ENCODE data around the gene CACTIN. TPM values are rescaled to one million over a fixed set of nuclear protein-coding genes. Genes with fewer than 3 reads are reported as not detected.

Gene CACTIN
- total and polyA plus RNA-seq, 7 donors, result 6.2 to 23.9 (median 20.5) TPM

GRCh38 chr19:3672575-3672948, 46.0 kb upstream of the CACTIN start:
- H3K4me1 ChIP-seq, result peaks cover 0 to 83% (median 79%) of the 10 kb centered on the region in 4 donors
- peaks cover 0 to 6% (median 0%) of the 10 kb centered on the region in 4 donors for H3K36me3 ChIP-seq
- no peak overlapping the region for H3K4me3 ChIP-seq
- peak overlapping the region; percentile 99 to 100 (median 100) for H3K27ac ChIP-seq
- intact Hi-C loops (cut with DNase I), result no loop called here
- no peaks in the 10 kb centered on the region for H3K9me3 ChIP-seq
- WGBS, 2 donors, result 93 to 95% methylated on average over 8 of the region's 8 CpGs
- DNase-seq, result no peak
- TF ChIP-seq EP300 (IDR thresholded peaks at IDR 0.05) (no peak), POLR2AphosphoS5 (IDR thresholded peaks at IDR 0.05) (no peak), CTCF (IDR thresholded peaks at IDR 0.05) (peak in 1 of 4 experiments; percentile 12), POLR2A (IDR thresholded peaks at IDR 0.05) (no peak)
- no peaks in the 10 kb centered on the region for H3K27me3 ChIP-seq

GRCh38 chr19:3671680-3672574, 45.3 kb upstream of the CACTIN start:
- Histone ChIP-seq H3K27ac (peak overlapping the region; percentile 99 to 100 (median 100)), H3K4me3 (peak overlapping the region; percentile 6 to 51 (median 48)), H3K36me3 (peaks cover 0 to 8% (median under 1%) of the 10 kb centered on the region in 4 donors), H3K9me3 (no peaks in the 10 kb centered on the region), H3K27me3 (no peaks in the 10 kb centered on the region), H3K4me1 (peaks cover 0 to 90% (median 85%) of the 10 kb centered on the region in 4 donors)
- no peak for TF ChIP-seq CTCF (IDR thresholded peaks at IDR 0.05)
- TF ChIP-seq POLR2AphosphoS5 (IDR thresholded peaks at IDR 0.05), result peak in 2 of 4 donors; percentile 3 to 7
- no peak for TF ChIP-seq EP300 (IDR thresholded peaks at IDR 0.05)
- no peak for TF ChIP-seq POLR2A (IDR thresholded peaks at IDR 0.05)
- no peak for DNase-seq
- 45 to 79% methylated on average over 40 of the region's 40 CpGs for WGBS, 2 donors
- intact Hi-C loops (cut with DNase I), result no loop called here

GRCh38 chr19:3670796-3671679, 44.4 kb upstream of the CACTIN start:
- no peaks in the 10 kb centered on the region for H3K9me3 ChIP-seq
- TF ChIP-seq CTCF (IDR thresholded peaks at IDR 0.05), result no peak
- TF ChIP-seq POLR2A (IDR thresholded peaks at IDR 0.05), result peak; percentile 15 to 36
- peak; percentile 68 to 86 (median 74) for TF ChIP-seq POLR2AphosphoS5 (IDR thresholded peaks at IDR 0.05)
- peak in 3 of 4 donors; percentile 51 to 76 (median 66) for TF ChIP-seq EP300 (IDR thresholded peaks at IDR 0.05)
- 39 to 71% methylated on average over 45 of the region's 45 CpGs for WGBS, 2 donors
- peaks cover 0 to 17% (median 2%) of the 10 kb centered on the region in 4 donors for H3K36me3 ChIP-seq
- H3K4me1 ChIP-seq, result peaks cover 0 to 95% (median 89%) of the 10 kb centered on the region in 4 donors
- intact Hi-C loops (cut with DNase I), result no loop called here
- peak; percentile 93 for DNase-seq
- peak overlapping the region; percentile 27 to 51 (median 48) for H3K4me3 ChIP-seq
- peak overlapping the region; percentile 99 to 100 (median 100) for H3K27ac ChIP-seq
- no peaks in the 10 kb centered on the region for H3K27me3 ChIP-seq

GRCh38 chr19:3669947-3670795, 43.6 kb upstream of the CACTIN start:
- WGBS, 2 donors, result 74 to 81% methylated on average over 33 of the region's 33 CpGs
- Histone ChIP-seq H3K4me3 (peak overlapping the region; percentile 27 to 51 (median 48)), H3K27ac (peak overlapping the region; percentile 99 to 100 (median 100)), H3K4me1 (peaks cover 0 to 93% (median 86%) of the 10 kb centered on the region in 4 donors), H3K27me3 (no peaks in the 10 kb centered on the region), H3K9me3 (no peaks in the 10 kb centered on the region), H3K36me3 (peaks cover 0 to 22% (median 4%) of the 10 kb centered on the region in 4 donors)
- DNase-seq, result peak; percentile 98
- peak; percentile 90 to 94 for TF ChIP-seq POLR2A (IDR thresholded peaks at IDR 0.05)
- peak; percentile 97 to 99 (median 98) for TF ChIP-seq POLR2AphosphoS5 (IDR thresholded peaks at IDR 0.05)
- TF ChIP-seq CTCF (IDR thresholded peaks at IDR 0.05), result no peak
- TF ChIP-seq EP300 (IDR thresholded peaks at IDR 0.05), result peak in 3 of 4 donors; percentile 89 to 94 (median 89)
- intact Hi-C loops (cut with DNase I), result loop anchor here (5.0 kb wide), 1 partner anchor 92 kb away; the partner anchor contains the start of genes APBA3 and MRPL54

Data from sigmoid colon (tissue), 7 donors.